ENCODE measurements around the gene ROPN1.

The ROPN1 gene

DNA sequence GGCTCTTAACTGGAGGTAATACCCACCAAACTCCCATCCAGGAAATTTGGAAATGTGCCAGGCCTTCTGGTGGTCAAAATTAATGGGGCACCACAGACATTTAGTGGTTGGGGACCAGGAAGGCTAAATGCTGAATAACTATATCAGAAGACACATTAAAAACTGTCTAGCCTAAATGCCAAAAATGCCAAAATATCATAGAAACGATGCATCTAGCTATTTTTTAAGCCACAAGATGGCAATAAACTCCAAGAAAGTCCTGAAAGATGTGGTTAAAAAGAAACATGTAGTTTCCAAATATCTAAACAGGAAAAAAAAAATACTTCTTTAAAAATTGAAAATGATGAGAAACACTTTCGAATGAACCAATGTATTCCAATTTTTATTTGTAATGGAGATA lies 50.8 kb downstream of the ROPN1 start:
- Mint-ChIP-seq H3K27ac (no peak overlapping the region), H3K9me3 (no peaks in the 10 kb centered on the region), H3K27me3 (no peaks in the 10 kb centered on the region), H3K4me3 (no peak overlapping the region), H3K4me1 (no peaks in the 10 kb centered on the region)
- DNase-seq (no peak), ATAC-seq (no peak)

DNA sequence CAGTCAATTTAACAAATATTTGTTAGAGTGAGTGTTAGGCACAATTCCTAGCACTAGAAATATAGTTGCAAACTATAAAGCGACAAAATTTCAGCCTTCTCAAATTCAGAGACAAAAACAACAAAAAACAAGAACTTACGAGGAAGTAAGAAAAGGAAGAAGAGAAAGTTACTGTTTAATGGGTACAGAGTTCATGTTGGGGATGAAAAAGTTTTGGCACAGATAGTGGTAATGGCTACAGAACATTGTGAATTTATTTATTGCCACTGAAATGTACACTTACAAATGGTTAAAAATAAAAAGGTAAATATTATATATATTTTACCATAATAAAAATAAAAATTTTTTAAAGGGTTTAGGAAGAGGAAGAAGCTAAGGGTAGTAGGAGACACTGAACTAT lies 52.2 kb downstream of the ROPN1 start:
- Mint-ChIP-seq H3K27ac (no peak overlapping the region), H3K4me1 (no peaks in the 10 kb centered on the region), H3K4me3 (no peak overlapping the region), H3K9me3 (no peaks in the 10 kb centered on the region), H3K27me3 (no peaks in the 10 kb centered on the region)
- no peak for ATAC-seq
- DNase-seq, result no peak

DNA sequence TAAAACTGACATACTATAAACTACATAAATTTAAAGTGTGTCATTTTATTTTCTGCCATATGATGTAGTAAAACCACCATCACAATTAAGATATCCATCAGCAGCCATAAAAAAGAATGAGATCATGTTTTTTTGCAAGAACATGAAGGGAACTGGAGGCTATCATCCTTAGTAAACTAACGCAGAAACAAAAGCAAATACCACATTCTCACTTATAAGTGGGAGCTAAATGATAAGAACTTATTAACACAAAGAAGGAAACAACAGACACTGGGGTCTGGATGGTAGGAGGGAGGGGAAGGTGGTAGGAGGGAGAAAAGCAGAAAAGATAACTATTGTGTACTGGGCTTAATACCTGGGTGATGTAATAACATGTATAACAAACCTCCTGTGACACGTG lies 55.5 kb downstream of the ROPN1 start:
- no peaks in the 10 kb centered on the region for H3K4me1 Mint-ChIP-seq
- no peak for ATAC-seq
- no peaks in the 10 kb centered on the region for H3K9me3 Mint-ChIP-seq
- no peak overlapping the region for H3K27ac Mint-ChIP-seq
- no peaks in the 10 kb centered on the region for H3K27me3 Mint-ChIP-seq
- DNase-seq, result no peak
- H3K4me3 Mint-ChIP-seq, result no peak overlapping the region

DNA sequence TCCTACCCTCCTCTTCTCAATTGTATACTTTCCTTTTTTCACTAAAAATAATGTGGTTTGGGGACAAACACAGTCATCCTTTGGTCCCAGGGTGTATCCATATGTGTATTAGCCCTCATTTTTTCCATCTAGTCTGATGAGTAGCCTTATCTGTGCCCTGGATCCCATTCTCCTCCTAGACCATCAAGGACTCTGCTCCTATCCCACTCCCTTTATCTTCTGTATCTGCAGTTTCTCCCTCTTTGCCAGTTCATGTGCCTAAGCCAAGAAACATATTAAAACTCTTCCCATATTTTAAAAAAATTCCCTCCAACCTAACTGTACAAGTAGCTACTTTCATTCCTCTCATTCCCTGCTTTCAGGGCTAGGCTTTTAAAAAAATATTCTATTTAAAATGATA lies 56.1 kb downstream of the ROPN1 start:
- H3K4me1 Mint-ChIP-seq, result no peaks in the 10 kb centered on the region
- no peaks in the 10 kb centered on the region for H3K27me3 Mint-ChIP-seq
- DNase-seq (no peak), ATAC-seq (no peak)
- no peak overlapping the region for H3K4me3 Mint-ChIP-seq
- no peak overlapping the region for H3K27ac Mint-ChIP-seq
- no peaks in the 10 kb centered on the region for H3K9me3 Mint-ChIP-seq

DNA sequence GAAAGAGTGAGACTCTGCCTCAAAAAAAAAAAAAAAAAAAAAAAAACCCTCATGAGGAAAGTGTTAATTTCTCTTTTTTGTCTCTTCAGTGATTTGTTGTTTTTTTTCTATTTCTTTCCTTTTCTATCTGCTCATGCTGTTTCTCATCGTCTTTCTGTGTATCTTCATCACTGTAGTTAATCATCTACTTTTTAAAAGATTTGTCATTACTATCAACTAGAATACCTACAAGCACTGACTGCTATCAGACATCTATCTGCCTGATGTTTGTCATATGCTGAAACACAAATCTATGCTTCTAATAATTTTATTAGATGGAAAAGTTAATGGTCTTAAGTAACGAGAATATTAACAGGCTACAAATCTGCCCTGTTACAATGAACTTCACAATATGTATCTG lies 57.7 kb downstream of the ROPN1 start:
- Mint-ChIP-seq H3K4me3 (no peak overlapping the region), H3K27me3 (no peaks in the 10 kb centered on the region), H3K9me3 (no peaks in the 10 kb centered on the region), H3K4me1 (no peaks in the 10 kb centered on the region), H3K27ac (no peak overlapping the region)
- ATAC-seq (no peak), DNase-seq (no peak)

DNA sequence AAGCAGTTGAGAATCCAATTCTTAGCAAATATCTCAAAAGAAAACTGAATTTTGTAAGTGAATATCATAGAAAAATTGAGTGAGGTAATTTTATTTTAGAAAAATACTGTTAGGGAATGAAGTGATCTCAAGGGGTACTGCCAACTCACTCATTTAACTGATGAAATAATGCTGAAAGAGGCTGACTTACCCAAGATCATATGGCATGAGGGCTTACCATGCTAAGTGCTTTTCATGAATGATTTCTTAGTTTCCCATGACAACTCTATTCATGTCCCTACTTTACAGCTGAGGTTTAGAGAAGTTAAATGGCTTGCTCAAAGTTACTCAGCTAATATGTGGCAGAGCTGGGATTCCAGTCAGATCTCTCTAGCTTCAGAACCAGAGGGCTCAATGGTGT lies 61.5 kb downstream of the ROPN1 start:
- H3K4me1 Mint-ChIP-seq, result no peaks in the 10 kb centered on the region
- DNase-seq, result no peak
- no peak overlapping the region for H3K4me3 Mint-ChIP-seq
- H3K9me3 Mint-ChIP-seq, result no peaks in the 10 kb centered on the region
- H3K27ac Mint-ChIP-seq, result peak overlapping the region in 1 of 2 donors; percentile 59
- H3K27me3 Mint-ChIP-seq, result no peaks in the 10 kb centered on the region
- no peak for ATAC-seq

DNA sequence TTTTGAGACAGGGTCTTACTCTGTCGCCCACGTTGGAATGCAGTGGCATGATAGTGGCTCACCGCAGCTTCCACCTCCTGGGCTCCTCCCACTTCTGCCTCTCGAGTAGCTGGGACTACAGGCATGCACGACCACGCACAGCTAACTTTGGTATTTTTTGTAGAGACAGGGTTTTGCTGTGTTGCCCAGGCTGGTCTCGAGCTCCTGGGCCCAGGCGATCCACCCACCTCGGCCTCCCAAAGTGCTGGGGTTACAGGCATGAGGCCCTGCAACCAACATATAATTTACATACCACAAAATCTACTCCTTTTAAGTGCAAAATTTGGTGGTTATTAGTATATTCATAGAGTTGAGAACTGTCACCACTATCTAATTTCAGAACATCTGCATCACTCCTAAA lies 62.6 kb downstream of the ROPN1 start:
- Mint-ChIP-seq H3K27me3 (no peaks in the 10 kb centered on the region), H3K27ac (no peak overlapping the region), H3K4me3 (no peak overlapping the region), H3K9me3 (peaks cover 3 to 7% of the 10 kb centered on the region in 2 donors), H3K4me1 (no peaks in the 10 kb centered on the region)
- DNase-seq, result no peak
- ATAC-seq, result no peak

DNA sequence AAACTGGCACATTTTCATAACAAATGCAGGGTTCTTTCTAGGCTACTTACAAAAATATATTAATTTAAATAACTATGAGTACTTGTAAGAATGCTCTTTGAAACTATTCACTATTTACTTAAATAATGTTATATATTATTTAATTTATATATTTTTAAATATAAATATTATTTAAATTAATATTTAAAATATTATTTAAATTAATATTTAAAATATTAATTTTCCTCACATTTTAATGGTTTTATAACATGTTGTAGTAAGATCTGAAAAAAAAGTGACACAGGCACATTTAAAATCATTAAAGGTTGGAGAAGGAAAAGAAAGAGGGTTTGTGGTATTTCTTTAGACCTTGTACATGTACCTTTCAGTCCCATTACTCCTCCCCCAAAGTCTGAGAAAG lies 65.5 kb downstream of the ROPN1 start:
- no peaks in the 10 kb centered on the region for H3K4me1 Mint-ChIP-seq
- H3K4me3 Mint-ChIP-seq, result no peak overlapping the region
- ATAC-seq (no peak), DNase-seq (no peak)
- peaks cover 23 to 25% of the 10 kb centered on the region in 2 donors for H3K9me3 Mint-ChIP-seq
- no peak overlapping the region for H3K27ac Mint-ChIP-seq
- H3K27me3 Mint-ChIP-seq, result no peaks in the 10 kb centered on the region

DNA sequence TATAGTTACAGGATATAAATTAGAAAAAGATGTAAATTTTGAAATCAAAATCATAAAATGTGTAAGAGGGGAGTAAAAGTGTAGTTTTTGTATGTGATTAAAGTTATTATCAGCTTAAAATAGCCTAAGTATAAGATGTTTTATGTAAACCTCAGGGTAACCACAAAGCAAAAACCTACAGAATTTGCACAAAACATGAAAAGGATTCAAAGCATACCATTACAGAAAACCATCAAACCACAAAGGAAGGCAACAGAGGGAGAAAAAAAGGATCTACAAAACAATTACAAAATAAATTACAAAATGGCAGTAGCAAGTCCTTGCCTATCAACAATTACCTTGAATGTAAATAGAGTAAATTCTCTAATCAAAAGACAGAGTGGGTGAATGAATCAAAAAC lies 71.1 kb downstream of the ROPN1 start:
- Mint-ChIP-seq H3K9me3 (peaks cover 43% of the 10 kb centered on the region in 2 donors), H3K27ac (no peak overlapping the region)

DNA sequence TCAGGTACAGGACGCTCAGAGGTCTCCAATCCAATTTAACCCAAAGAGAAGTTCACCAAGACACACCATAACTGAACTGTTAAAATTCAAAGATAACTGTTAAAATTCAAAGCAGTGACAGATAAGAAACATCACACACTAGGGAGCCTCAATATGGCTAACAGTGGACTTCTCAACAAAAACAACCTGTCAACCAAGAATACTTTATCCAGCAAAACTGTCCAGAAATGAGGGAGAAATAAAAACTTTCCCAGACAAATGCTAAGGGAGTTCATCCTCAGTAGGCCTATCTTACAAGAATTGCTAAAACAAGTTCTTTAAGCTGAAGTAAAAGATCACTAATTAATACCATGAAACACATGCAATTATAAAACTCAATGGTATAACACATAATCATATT lies 71.5 kb downstream of the ROPN1 start:
- no peaks in the 10 kb centered on the region for H3K27me3 Mint-ChIP-seq
- DNase-seq (no peak), ATAC-seq (no peak)
- H3K4me1 Mint-ChIP-seq, result no peaks in the 10 kb centered on the region
- H3K27ac Mint-ChIP-seq, result no peak overlapping the region
- H3K9me3 Mint-ChIP-seq, result peaks cover 43% of the 10 kb centered on the region in 2 donors
- no peak overlapping the region for H3K4me3 Mint-ChIP-seq

More for the DNA sequence above, 71.1 kb downstream of the ROPN1 start:
- no peak for ATAC-seq
- Mint-ChIP-seq H3K4me3 (no peak overlapping the region), H3K27me3 (no peaks in the 10 kb centered on the region), H3K4me1 (no peaks in the 10 kb centered on the region)
- DNase-seq, result no peak

DNA sequence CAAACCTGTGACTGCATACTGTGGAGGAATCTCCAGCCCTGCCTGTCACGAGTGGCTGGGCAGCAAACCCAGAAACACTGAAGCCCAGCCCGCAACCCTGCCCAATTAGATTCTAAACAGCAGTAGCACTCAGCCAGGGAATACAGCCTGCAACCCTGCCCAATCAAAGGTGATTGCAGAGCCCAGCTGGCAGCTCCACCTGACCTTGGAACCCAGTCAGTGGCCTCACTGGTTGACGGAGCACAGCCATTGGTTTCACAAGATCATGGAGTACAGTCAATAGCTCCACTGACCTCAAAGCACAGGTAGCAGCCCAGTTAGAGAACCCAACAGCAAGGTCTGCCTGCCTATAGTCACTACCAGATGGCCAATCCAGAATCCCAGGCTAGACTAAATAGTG lies 72.6 kb downstream of the ROPN1 start:
- DNase-seq (no peak), ATAC-seq (no peak)
- H3K4me3 Mint-ChIP-seq, result no peak overlapping the region
- no peaks in the 10 kb centered on the region for H3K27me3 Mint-ChIP-seq
- peaks cover 36 to 41% of the 10 kb centered on the region in 2 donors for H3K9me3 Mint-ChIP-seq
- no peak overlapping the region for H3K27ac Mint-ChIP-seq
- no peaks in the 10 kb centered on the region for H3K4me1 Mint-ChIP-seq

Measured in stimulated activated naive CD8-positive, alpha-beta T cell treated with anti-CD3 and anti-CD28 coated beads, Interleukin-15, amount 100 ng/mL, for 72 hours (primary cell).